HG02943 (cell line): ENCODE results near the gene EPHA6.
"Not testable (repeated sequence)": the region's sequence is repeated elsewhere in the genome, so short reads cannot be mapped to it uniquely, and the experiment has no call there.

ENCODE experiments used
- ATAC-seq: cut with Tn5 transposase; IDR thresholded peaks from one replicate; pipeline ENCODE4 v1.9.1; 2021; ENCODE audit warnings: mild to moderate bottlenecking, low read depth, moderate library complexity; ENCODE audit not compliant: unreplicated experiment

Gene EPHA6

GRCh38 chr3:97550408-97550807, 736.0 kb downstream of the EPHA6 start:
- no peak for ATAC-seq

GRCh38 chr3:97552186-97552585, 737.8 kb downstream of the EPHA6 start:
- no peak for ATAC-seq

GRCh38 chr3:97575742-97576141, 761.3 kb downstream of the EPHA6 start:
- ATAC-seq = no peak

GRCh38 chr3:97576221-97576620, 761.8 kb downstream of the EPHA6 start:
- no peak for ATAC-seq

- no peak for ATAC-seq
Observed at GRCh38 chr3:97579365-97579764, 765.0 kb downstream of the EPHA6 start.

- ATAC-seq = no peak
Observed at GRCh38 chr3:97610626-97611025, 796.2 kb downstream of the EPHA6 start.

GRCh38 chr3:97612632-97613031, 798.2 kb downstream of the EPHA6 start:
- ATAC-seq = no peak

GRCh38 chr3:97613139-97613538, 798.7 kb downstream of the EPHA6 start:
- ATAC-seq = no peak

- ATAC-seq = not testable (repeated sequence)
Observed at GRCh38 chr3:97620514-97620913, 806.1 kb downstream of the EPHA6 start.

- ATAC-seq = no peak
Observed at GRCh38 chr3:97636465-97636864, 822.1 kb downstream of the EPHA6 start.

GRCh38 chr3:97646932-97647331, 832.5 kb downstream of the EPHA6 start:
- no peak for ATAC-seq

- no peak for ATAC-seq
Observed at GRCh38 chr3:97647441-97647982, 833.1 kb downstream of the EPHA6 start.

GRCh38 chr3:97655971-97656370, 841.6 kb downstream of the EPHA6 start:
- ATAC-seq = no peak

GRCh38 chr3:97656638-97657037, 842.2 kb downstream of the EPHA6 start:
- no peak for ATAC-seq

GRCh38 chr3:97658668-97659285, 844.4 kb downstream of the EPHA6 start:
- no peak for ATAC-seq

- no peak for ATAC-seq
Observed at GRCh38 chr3:97662264-97662663, 847.9 kb downstream of the EPHA6 start.

GRCh38 chr3:97662762-97663161, 848.4 kb downstream of the EPHA6 start:
- ATAC-seq = no peak

- no peak for ATAC-seq
Observed at GRCh38 chr3:97665896-97666295, 851.5 kb downstream of the EPHA6 start.

- no peak for ATAC-seq
Observed at GRCh38 chr3:97670952-97671351, 856.6 kb downstream of the EPHA6 start.

- no peak for ATAC-seq
Observed at GRCh38 chr3:97673357-97673997, 859.1 kb downstream of the EPHA6 start.

GRCh38 chr3:97674461-97674860, 860.1 kb downstream of the EPHA6 start:
- ATAC-seq = no peak

GRCh38 chr3:97680210-97680609, 865.8 kb downstream of the EPHA6 start:
- no peak for ATAC-seq
